Fibroblast of skin of back (primary cell): ENCODE results near the gene ABCA13.

Experiments
- DNase-seq: peaks from one replicate; pipeline ENCODE4 v3.0.0-alpha.2; 2013

The ABCA13 gene

DNA sequence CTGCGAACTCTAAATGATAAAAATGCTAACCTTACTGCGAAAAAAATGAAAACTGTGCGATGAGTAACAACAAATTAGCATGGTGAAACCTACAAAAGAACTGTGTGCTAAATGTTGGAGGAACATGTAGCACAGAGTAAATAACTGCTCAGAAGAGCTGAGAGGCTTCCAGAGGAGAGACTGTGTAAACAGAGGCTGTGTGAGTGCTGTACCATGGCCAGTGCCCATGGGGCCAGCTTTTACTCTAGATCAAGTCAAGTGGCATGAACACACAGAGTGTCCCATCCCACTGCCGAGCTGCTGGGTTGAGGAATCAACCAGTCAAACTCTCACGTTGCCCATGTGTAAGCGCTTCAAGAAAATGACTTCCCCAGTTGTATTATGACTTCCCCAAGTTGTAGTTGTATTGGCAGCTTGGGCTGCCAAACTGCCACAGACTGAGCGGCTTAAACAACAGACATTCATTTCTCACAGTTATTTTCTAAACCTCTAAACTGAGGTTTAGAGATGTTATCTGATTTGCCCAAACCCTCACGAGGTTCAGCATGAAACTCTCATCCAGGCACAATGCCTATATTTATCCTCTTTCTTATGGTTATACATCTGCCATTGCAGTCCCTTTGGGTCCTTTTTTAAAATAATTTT is 270.7 kb downstream of the ABCA13 start:
- no peak for DNase-seq

DNA sequence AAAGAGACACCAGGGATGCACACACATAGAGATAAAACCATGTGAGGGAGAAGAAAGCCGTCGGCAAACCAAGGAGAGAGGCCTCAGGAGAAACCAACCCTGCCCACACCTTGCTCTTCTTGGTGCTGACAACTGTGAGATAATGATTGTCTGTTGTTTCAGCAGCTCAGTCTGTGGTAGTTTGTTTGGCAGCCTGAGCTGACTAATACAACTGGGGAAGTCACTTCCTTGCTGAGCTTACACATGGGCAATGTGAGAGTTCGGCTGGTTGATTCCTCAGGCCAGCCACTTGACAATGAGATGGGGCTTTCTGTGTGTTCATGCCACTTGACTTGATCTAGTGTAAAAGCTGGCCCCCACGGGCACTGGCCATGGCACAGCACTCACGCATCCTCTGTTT is 271.8 kb downstream of the ABCA13 start:
- no peak for DNase-seq

DNA sequence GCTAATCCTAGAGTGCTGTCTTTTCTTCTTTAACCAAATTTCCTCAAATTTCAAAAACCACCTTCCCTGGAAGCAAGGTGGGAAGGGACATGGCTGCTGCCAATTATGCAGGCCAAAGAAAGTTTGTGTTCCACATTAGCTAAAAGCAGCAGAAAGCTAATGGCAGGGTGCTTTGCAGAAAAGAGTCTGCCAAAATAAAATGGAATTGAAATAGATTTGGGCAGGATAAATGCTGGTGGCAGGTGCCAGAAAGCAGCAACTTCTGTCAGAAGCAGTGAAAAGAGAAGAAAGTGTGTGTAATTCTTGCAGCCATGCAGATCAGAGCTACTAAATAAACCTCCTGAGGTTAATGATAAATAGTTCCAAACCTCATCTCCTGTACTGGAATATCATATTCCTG is 275.5 kb downstream of the ABCA13 start:
- no peak for DNase-seq

- DNase-seq = no peak
These were observed 281.0 kb downstream of the ABCA13 start for GRCh38 chr7:48452218-48452617.

- DNase-seq = no peak
These were observed 283.5 kb downstream of the ABCA13 start for GRCh38 chr7:48454750-48455192.

GRCh38 chr7:48455363-48455762 is 284.1 kb downstream of the ABCA13 start:
- DNase-seq = no peak

DNA sequence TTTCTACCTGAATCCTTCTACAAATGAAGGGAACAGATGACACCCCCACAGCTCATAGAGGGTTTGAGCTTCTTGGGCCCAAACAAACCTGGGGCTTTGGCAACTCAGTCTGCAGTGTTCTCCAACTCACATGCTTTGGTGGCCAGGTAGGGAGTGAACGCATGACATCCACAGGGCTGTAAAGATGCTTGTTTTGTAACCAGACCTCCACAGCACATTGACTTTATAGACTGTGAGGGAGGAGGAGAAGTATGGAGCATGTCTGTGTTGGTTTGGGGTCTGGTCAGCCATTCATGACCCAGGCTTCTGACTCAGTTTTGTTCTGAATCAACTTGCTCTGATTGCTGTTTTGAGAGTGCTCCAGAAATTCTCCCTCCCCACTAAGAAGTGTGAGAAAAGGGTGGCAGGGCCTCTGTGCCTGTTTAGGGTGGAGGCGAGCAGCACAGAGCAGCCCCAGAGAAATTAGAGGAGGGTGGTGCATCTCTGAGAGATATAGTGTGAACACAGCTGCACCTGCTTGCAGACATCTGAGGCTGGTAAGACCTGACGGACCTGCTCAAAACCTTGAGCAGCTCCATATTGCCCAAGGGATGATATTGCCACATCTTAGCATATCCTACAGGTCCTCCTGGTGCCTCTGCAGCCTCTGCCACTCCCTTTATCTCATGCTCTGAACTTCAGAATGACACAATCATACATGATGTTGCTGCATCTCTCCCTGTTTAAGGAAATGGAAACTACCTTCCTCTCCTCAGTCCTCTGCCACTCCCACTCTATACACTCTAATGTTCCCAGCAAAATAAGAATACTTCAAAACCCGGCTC is 287.7 kb downstream of the ABCA13 start:
- DNase-seq = no peak

DNA sequence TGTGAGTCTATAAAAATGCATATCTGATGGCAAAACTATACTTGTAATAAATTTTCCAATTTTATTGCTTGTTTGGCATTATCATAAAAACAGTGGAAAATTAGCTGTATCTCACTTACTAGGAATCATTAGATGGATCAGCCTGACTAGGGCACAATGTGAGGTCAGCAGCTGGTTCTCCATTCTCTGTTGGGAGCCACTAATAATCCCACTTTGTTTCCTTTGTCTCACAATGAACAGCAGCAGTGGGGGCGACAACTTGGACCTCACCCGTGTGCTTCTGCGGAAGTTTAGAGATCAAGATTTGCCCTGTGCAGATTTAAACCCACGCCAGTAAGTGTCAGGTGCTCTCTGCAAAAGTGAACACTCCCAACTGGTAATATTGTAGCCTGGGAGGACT is 295.5 kb downstream of the ABCA13 start:
- DNase-seq = no peak

GRCh38 chr7:48471196-48471595 is 299.9 kb downstream of the ABCA13 start:
- no peak for DNase-seq

DNA sequence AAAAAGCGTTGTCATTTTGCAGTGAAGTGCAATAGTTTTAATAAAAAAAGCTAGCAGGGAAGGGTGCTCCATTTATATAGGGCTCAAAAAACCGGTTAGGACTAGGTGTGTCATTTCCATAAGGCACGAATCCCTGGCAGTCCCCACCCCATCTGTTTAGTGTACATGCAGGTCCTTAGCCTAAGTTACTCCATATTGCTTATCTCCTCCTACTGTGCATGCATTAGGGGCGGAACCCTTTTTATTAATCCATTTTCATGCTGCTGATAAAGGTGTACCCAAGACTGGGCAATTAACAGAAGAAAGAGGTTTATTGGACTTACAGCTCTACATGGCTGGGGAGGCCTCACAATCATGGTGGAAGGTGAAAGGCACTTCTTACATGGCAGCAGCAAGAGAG is 301.4 kb downstream of the ABCA13 start:
- DNase-seq = no peak

DNA sequence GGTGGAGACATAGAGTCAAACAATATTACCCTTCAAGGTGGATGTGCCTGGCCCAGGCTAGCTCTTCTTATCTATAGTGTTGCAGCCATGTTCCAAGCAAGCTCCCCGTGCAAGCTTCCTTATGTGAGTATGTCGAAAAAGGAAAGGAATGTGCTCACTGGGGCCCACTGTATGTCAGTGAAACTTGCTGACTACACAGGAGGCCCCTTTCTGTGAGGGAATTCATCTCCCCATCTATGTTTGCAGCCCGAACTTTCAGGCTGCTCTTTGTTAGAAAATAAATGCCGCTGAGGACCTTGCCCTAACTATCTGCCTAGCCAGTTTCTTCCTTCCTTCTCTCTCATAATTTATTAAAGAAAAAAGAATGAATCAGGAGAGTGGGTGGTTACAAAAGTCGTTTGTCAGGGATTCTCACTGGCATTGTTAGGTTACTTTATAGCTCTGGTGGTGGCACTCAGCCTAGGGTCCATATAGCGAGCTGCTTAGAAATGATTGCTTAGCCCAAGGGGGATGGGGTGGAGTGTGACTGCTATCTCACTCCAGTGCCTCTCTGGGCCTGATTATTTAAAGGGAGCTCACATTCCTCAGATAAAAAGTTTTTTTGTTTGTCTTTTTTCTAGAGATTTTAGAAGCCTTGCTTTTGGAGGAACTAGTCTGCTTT is 302.1 kb downstream of the ABCA13 start:
- DNase-seq = no peak

DNA sequence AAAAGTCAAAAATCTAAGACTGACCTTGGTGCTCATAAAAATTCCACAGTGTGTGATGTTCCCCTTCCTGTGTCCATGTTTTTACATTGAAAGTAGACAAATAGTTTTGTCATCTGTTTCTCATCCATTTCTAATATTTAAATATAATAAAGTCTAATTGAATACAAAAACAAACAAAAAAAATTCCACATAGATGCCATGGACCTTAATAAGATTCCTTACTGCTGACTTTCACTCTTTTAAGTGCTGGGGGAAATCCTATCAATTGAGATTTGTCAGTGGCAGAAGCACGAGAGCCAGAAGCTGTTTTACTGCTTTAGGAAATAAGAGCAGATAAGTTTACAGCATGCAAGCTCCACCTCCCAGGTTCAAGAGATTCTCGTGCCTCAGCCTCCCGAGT is 310.0 kb downstream of the ABCA13 start:
- no peak for DNase-seq

- no peak for DNase-seq
These were observed 326.3 kb downstream of the ABCA13 start for GRCh38 chr7:48497521-48497920.

GRCh38 chr7:48502021-48502420 is 330.8 kb downstream of the ABCA13 start:
- no peak for DNase-seq

DNA sequence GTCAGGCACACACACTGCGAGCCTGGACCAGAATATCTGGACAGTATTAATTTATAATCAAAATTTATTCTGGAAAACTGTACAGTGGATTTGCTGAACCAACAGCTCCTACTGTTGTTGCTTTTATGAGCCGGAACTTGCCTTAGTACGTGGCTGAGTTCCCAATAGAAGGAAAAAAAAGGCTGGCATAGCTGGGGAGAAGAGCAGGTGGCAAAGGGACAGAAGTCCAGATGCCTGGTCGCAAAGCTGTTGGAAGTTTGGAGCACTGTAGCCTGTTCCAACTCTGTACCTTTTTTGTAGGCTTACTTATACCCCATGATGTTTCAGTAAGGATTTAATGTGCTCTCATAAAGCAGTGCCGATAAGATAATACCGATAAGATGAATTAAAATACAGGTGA is 333.8 kb downstream of the ABCA13 start:
- no peak for DNase-seq

DNA sequence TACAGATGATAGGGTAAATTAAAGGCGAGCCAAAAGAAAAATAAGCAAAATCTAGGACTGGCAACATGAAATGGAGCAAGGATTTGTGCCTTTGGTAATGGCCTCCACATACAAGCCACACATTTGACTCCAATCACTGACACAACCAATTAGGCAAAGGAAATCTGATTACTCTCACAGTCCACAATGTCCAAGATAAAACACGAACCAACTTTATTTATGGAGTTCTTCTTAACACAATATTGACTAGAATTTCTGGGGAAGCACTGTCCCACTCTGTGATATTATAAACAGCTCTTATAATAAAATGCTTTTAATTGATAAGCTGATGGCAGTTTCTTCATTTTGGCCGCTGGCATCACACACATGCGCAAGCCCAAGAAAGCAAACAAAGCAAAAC is 334.2 kb downstream of the ABCA13 start:
- no peak for DNase-seq

DNA sequence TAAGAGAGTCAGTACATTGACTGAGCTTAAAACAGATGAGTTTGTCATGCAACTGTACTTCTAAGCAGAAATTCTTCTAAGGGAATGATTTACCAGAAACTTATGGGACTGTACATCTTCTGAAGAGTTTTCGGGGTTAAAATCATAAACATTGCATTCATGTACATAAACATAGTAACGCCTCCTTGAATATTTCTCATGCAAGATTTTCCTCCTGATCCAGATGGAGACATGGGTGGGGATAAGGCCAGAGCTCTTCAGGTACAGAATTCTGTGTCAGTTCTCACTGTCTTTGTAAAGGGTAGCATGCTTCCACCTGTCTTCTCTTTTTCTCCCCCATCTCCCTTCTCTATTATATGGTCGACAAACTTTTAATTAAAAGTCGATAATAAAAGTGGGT is 335.3 kb downstream of the ABCA13 start:
- DNase-seq = no peak

DNA sequence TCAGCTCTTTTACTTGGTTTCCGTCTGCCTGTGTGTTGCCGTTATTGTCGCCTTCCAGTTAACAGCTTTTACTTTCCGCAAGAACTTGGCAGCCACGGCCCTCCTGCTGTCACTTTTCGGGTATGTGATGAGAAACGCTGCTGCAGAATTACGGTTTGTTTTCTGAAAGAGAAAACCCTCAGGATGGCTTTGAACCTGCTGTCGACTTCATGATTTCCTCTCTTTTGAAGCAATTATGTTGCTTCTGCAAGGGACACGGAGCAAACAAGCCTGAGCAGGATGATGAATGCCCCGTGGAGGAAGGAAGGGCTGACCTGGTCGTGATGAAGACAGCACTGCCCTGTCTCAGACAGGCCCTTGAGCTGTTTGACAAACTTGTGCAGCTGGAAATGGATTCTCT is 339.8 kb downstream of the ABCA13 start:
- DNase-seq = no peak

DNA sequence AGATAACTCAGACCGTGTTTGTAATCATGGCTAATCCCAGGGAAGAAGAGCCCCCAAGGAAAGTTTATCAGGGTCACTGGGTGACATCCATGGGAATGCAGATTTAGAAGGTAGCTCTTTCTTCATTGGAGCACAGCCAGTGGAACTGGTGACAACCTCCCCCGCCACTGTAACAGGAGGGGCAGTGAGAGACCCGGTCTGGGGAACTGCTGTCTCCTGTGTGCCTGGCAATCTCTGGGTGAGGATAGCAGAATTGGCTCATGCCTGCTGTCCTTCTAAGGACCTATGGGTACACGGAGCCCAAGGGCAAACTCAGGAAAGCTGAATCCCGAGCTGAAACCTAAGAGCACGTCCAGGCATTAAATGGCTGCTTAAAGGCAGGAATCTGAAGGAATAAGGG is 341.6 kb downstream of the ABCA13 start:
- DNase-seq = no peak

DNA sequence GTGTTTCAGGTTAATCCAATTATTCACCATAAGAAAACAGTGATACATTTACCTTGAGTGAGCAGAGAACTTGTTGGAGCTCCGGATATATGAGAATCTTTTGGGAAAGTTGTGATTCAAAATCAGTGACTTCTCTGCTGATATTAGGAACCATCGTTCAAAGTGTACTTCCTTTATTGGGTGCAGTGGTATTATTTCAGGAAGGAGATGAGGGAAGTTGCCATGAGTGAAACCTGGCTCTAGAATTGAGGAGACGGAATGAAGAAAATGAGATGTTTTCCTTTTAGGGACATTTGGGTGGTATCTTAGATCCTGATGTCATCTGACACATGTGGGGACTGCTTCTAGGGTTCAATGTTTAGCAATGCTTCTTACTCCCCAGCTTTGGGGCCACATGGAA is 343.9 kb downstream of the ABCA13 start:
- DNase-seq = no peak

DNA sequence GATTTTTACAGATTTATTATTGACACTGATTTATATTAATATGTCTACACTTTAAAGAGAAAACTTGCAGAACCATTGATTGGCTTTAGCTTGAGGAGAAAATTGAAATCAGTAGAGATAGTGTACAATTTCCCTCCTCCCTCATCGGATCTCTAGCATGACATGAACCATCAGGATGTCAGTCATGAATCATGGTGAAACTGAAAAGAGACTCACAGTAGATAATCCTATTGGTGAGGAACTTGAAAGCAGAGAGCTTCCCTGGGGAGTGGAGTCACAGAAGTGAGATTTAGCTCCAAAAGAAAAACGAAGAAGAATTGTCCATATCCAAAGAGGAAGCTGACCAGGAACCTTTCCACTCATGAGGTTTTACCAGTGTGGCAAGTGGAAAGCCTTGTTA is 346.8 kb downstream of the ABCA13 start:
- DNase-seq = no peak

DNA sequence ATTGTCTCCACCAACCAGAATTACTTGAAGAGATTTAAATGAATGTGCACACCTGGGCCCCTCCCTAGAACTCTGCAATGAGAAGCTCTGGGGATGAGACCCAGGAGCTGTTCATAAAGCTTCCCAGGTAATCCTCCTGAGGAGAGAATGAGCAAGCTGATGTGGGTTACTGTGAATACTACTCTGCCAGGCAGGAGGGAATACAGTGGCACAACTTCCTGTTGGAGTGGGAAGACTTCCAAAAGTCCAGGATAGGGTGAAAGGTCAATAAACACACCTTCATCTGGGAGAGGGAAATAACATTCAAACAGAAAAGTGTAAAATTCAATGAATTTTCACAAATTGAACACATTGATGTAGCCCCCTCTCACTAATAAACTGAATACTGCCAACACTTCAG is 351.4 kb downstream of the ABCA13 start:
- DNase-seq = no peak
